ENCODE results near the gene TPTE.
"Not testable (repeated sequence)": the region's sequence is repeated elsewhere in the genome, so short reads cannot be mapped to it uniquely, and the experiment has no call there.

Gene TPTE

GRCh38 chr21:10627316-10627863 is 106.0 kb downstream of the TPTE start:
- Histone ChIP-seq H3K4me2 (ENCODE audit: low read length) (no peak overlapping the region), H3K4me1 (no peaks in the 10 kb centered on the region), H3K9ac (no peak overlapping the region), H3K9me3 (ENCODE audit: control insufficient read depth, low read length) (no peaks in the 10 kb centered on the region), H3K4me3 (ENCODE audit: low read depth, low read length) (no peak overlapping the region), H3K27me3 (ENCODE audit: control insufficient read depth, insufficient read depth, low read length) (no peaks in the 10 kb centered on the region), H2AFZ (no peak overlapping the region), H3K79me2 (no peaks in the 10 kb centered on the region), H3K27ac (no peak overlapping the region), H3K36me3 (ENCODE audit: control insufficient read depth, insufficient read depth, low read length) (no peaks in the 10 kb centered on the region)
- TF ChIP-seq, protein P1, sequence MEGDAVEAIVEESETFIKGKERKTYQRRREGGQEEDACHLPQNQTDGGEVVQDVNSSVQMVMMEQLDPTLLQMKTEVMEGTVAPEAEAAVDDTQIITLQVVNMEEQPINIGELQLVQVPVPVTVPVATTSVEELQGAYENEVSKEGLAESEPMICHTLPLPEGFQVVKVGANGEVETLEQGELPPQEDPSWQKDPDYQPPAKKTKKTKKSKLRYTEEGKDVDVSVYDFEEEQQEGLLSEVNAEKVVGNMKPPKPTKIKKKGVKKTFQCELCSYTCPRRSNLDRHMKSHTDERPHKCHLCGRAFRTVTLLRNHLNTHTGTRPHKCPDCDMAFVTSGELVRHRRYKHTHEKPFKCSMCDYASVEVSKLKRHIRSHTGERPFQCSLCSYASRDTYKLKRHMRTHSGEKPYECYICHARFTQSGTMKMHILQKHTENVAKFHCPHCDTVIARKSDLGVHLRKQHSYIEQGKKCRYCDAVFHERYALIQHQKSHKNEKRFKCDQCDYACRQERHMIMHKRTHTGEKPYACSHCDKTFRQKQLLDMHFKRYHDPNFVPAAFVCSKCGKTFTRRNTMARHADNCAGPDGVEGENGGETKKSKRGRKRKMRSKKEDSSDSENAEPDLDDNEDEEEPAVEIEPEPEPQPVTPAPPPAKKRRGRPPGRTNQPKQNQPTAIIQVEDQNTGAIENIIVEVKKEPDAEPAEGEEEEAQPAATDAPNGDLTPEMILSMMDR (IDR thresholded peaks at IDR 0.05) = no peak

DNA sequence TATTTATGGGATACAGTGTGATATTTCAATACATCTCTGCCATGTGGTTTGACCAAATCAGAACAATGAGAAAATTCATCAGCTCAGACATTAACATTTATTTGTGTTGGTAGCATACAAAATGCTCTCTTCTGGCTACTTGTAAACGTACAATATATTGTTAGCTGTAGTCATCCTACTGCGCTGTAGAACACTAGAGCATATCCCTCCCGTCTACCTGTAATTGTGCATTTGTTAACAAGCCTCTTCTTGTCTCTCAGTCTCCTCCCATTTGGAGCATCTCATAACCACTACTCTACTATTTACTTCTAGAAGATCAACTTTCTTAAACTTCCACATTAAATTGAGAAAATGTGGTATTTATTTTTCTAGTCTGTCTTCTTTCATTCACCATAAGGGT is 107.9 kb downstream of the TPTE start:
- not testable (repeated sequence) for H3K4me1 ChIP-seq; H2AFZ ChIP-seq; H3K9ac ChIP-seq; H3K9me3 ChIP-seq (ENCODE audit: control insufficient read depth, low read length); H3K4me3 ChIP-seq (ENCODE audit: low read depth, low read length); H3K27me3 ChIP-seq (ENCODE audit: control insufficient read depth, insufficient read depth, low read length); H3K79me2 ChIP-seq; H3K36me3 ChIP-seq (ENCODE audit: control insufficient read depth, insufficient read depth, low read length); H3K27ac ChIP-seq; H3K4me2 ChIP-seq (ENCODE audit: low read length)

DNA sequence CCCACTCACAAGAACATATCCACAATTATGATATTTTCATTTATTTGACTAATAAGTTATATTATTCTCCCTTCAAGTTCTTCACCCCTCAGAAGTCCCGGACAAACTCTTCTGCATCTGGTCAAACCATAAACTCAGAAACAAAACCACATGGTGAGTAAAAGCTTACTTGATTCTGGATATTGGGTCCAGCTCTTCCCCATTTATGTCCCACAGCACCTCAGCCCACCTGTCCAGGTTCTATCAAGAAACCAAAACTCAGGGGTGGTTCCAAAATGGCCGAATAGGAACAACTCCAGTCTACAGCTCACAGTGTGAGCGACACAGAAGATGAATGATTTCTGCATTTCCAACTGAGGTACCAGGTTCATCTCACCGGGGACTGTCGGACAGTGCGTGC is 109.4 kb downstream of the TPTE start:
- H3K4me2 ChIP-seq (ENCODE audit: low read length); H3K79me2 ChIP-seq; H3K27ac ChIP-seq; H2AFZ ChIP-seq; H3K4me1 ChIP-seq; H3K27me3 ChIP-seq (ENCODE audit: control insufficient read depth, insufficient read depth, low read length); H3K9me3 ChIP-seq (ENCODE audit: control insufficient read depth, low read length); H3K36me3 ChIP-seq (ENCODE audit: control insufficient read depth, insufficient read depth, low read length); H3K9ac ChIP-seq; H3K4me3 ChIP-seq (ENCODE audit: low read depth, low read length): not testable (repeated sequence)

DNA sequence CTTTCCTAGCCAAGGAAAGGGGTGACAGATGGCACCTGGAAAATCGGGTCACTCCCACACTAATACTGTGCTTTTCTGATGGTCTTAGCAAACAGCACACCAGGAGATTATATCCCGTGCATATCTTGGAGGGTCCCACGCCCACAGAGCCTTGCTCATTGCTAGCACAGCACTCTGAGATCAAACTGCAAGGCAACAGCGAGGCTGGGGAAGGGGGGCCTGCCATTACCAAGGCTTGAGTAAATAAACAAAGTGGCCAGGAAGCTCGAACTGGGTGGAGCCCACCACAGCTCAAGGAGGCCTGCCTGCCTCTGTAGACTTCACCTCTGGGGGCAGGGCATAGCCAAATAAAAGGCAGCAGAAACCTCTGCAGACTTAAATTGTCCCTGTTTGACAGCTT is 109.9 kb downstream of the TPTE start:
- H3K36me3 ChIP-seq (ENCODE audit: control insufficient read depth, insufficient read depth, low read length); H3K4me3 ChIP-seq (ENCODE audit: low read depth, low read length); H3K4me1 ChIP-seq; H3K79me2 ChIP-seq; H2AFZ ChIP-seq; H3K9me3 ChIP-seq (ENCODE audit: control insufficient read depth, low read length); H3K27me3 ChIP-seq (ENCODE audit: control insufficient read depth, insufficient read depth, low read length); H3K27ac ChIP-seq; H3K4me2 ChIP-seq (ENCODE audit: low read length); H3K9ac ChIP-seq: not testable (repeated sequence)

DNA sequence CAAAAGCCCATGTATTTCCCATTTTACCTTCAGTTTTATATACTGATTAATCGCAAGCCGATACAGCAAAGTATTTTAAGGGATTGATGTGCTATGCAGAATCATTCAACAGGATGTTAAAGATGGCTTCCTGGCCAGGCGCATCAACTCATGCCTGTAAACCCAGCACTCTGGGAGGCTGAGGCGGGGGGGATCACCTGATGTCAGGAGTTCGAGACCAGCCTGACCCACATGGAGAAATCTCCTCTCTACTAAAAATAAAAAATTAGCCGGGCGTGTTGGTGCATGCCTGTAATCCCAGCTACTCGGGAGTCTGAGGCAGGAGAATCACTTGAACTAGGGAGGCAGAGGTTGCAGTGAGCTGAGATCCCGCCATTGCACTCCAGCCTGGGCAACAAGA is 116.8 kb downstream of the TPTE start:
- H3K4me2 ChIP-seq (ENCODE audit: low read length); H3K36me3 ChIP-seq (ENCODE audit: control insufficient read depth, insufficient read depth, low read length); H3K4me3 ChIP-seq (ENCODE audit: low read depth, low read length); H3K9me3 ChIP-seq (ENCODE audit: control insufficient read depth, low read length); H3K9ac ChIP-seq; H3K4me1 ChIP-seq; H3K27me3 ChIP-seq (ENCODE audit: control insufficient read depth, insufficient read depth, low read length); H2AFZ ChIP-seq; H3K79me2 ChIP-seq; H3K27ac ChIP-seq: not testable (repeated sequence)

GRCh38 chr21:10639123-10639522 is 117.7 kb downstream of the TPTE start:
- H3K9me3 ChIP-seq (ENCODE audit: control insufficient read depth, low read length) = no peaks in the 10 kb centered on the region

DNA sequence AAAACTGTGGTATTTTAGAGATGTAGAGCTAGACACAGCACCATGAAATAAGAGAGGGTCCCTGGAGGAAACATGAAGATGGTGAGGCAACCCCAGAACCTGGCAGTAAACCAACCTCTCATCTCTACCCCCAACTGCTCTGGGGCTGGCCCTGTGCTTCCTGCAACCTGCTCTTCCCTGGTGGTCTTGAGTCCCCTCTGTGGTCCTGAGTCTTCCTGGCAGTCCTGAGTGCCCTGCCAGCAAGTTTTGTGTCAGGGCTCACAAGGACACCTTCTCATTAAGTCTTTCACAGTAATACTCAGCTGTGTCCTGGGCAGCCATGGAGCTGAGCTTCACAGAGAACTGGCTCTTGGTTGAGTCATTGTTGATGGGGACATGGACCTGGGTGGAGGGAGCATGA is 118.4 kb downstream of the TPTE start:
- H3K36me3 ChIP-seq (ENCODE audit: control insufficient read depth, insufficient read depth, low read length); H3K9me3 ChIP-seq (ENCODE audit: control insufficient read depth, low read length); H3K9ac ChIP-seq; H3K4me2 ChIP-seq (ENCODE audit: low read length); H3K27ac ChIP-seq; H2AFZ ChIP-seq; H3K4me1 ChIP-seq; H3K4me3 ChIP-seq (ENCODE audit: low read depth, low read length); H3K27me3 ChIP-seq (ENCODE audit: control insufficient read depth, insufficient read depth, low read length); H3K79me2 ChIP-seq: not testable (repeated sequence)

More at GRCh38 chr21:10639123-10639522, 117.7 kb downstream of the TPTE start:
- Histone ChIP-seq H3K4me2 (ENCODE audit: low read length) (no peak overlapping the region), H3K27ac (no peak overlapping the region), H3K36me3 (ENCODE audit: control insufficient read depth, insufficient read depth, low read length) (no peaks in the 10 kb centered on the region), H3K9ac (no peak overlapping the region), H3K79me2 (no peaks in the 10 kb centered on the region), H3K4me3 (ENCODE audit: low read depth, low read length) (no peak overlapping the region), H2AFZ (no peak overlapping the region), H3K4me1 (no peaks in the 10 kb centered on the region), H3K27me3 (ENCODE audit: control insufficient read depth, insufficient read depth, low read length) (no peaks in the 10 kb centered on the region)
- TF ChIP-seq, protein P1 (IDR thresholded peaks at IDR 0.05) = no peak
